HT-29 (cell line): Measurements from ENCODE around the gene TAF1B. TPM values are rescaled to one million over a fixed set of nuclear protein-coding genes. Genes with fewer than 3 reads are reported as not detected.
A peak's percentile ranks its signal among the peaks of the same experiment; 100 is the strongest.

Experiments
- DNase-seq: peaks from one replicate; pipeline ENCODE4 v3.0.0-alpha.2; 2015; ENCODE audit warnings: low spot score
- total RNA-seq: library from RNA; depleted of rRNA; stranded (reverse); fragments of >200 nt; shearing (Covaris generic); gene quantifications from 2 replicates; pipeline ENCODE4 v1.2.3, GENCODE V29; 2014

The TAF1B gene
- total RNA-seq, 1 experiment from 2014 or later = 7.7 TPM

GRCh38 chr2:9939587-9940485, 96.6 kb downstream of the TAF1B start:
- DNase-seq = no peak

GRCh38 chr2:9941196-9941995, 98.1 kb downstream of the TAF1B start:
- DNase-seq = peak; percentile 53

GRCh38 chr2:9941996-9942390, 98.7 kb downstream of the TAF1B start:
- DNase-seq = no peak

GRCh38 chr2:9944330-9944758, 101.1 kb downstream of the TAF1B start:
- peak; percentile 29 for DNase-seq

- DNase-seq = no peak
Measured at GRCh38 chr2:9945596-9945995, 102.3 kb downstream of the TAF1B start.

GRCh38 chr2:9946076-9946475, 102.8 kb downstream of the TAF1B start:
- DNase-seq = no peak

GRCh38 chr2:9946818-9947217, 103.5 kb downstream of the TAF1B start:
- DNase-seq = no peak

GRCh38 chr2:9948721-9949120, 105.4 kb downstream of the TAF1B start:
- DNase-seq = no peak

- DNase-seq = no peak
Measured at GRCh38 chr2:9949239-9949991, 106.1 kb downstream of the TAF1B start.

GRCh38 chr2:9949992-9950520, 106.8 kb downstream of the TAF1B start:
- no peak for DNase-seq

- peak; percentile 39 for DNase-seq
Measured at GRCh38 chr2:9950521-9951271, 107.4 kb downstream of the TAF1B start.

GRCh38 chr2:9951272-9951521, 107.9 kb downstream of the TAF1B start:
- no peak for DNase-seq

GRCh38 chr2:9951522-9952285, 108.4 kb downstream of the TAF1B start, which contains the start of gene GRHL1:
GRHL1 (plus strand) TSS chr2:9951693; CDS start chr2:9951834, 141 bp downstream.
- DNase-seq = peak; percentile 93

- peak; percentile 28 for DNase-seq
Measured at GRCh38 chr2:9952286-9952737, 109.0 kb downstream of the TAF1B start.

GRCh38 chr2:9952856-9953503, 109.7 kb downstream of the TAF1B start:
- no peak for DNase-seq

- no peak for DNase-seq
Measured at GRCh38 chr2:9954136-9954535, 110.9 kb downstream of the TAF1B start.

GRCh38 chr2:9958057-9958456, 114.8 kb downstream of the TAF1B start:
- no peak for DNase-seq

- no peak for DNase-seq
Measured at GRCh38 chr2:9959262-9959661, 116.0 kb downstream of the TAF1B start.

- DNase-seq = no peak
Measured at GRCh38 chr2:9961013-9961412, 117.7 kb downstream of the TAF1B start.
